GM12878 (cell line): ENCODE measurements around the gene PCDHGB5. TPM values are rescaled to one million over a fixed set of nuclear protein-coding genes. Genes with fewer than 3 reads are reported as not detected.

Experiments
- ATAC-seq: fragments of 200-7000 bp; cut with Tn5 transposase; 3 replicates; pipeline ENCODE4 v1.9.1; 2020; ENCODE audit warnings: mild to moderate bottlenecking, moderate library complexity
- BruUV-seq: library from RNA; stranded (reverse); fragments of 400-500 nt; replicated peaks from 2 replicates; lab custom pipeline; 2021; lab: Mats Ljungman, UMichigan
- CTCF ChIA-PET: fragments of 300-600 bp; sonication (Branson Sonifier 250); formaldehyde crosslinking; extraction: SDS; loops from one replicate; lab custom pipeline; 2021; ENCODE audit warnings: inconsistent platforms; lab: Yijun Ruan, JAX
- POLR2A ChIA-PET: fragments of 350-600 bp; formaldehyde crosslinking; extraction: SDS; loops from one replicate; lab custom pipeline; 2021; ENCODE audit warnings: inconsistent platforms; lab: Charles Lee
- RAD21 ChIA-PET: fragments of 300-600 bp; sonication (Branson Sonifier 250); formaldehyde crosslinking; loops from one replicate; lab custom pipeline; 2023; ENCODE audit warnings: antibody characterized with exemption; ENCODE audit not compliant: unreplicated experiment; lab: Charles Lee
- SMC1A ChIA-PET: fragments of 300-600 bp; sonication (Branson Sonifier 250); formaldehyde crosslinking; loops from one replicate; lab custom pipeline; 2023; ENCODE audit not compliant: unreplicated experiment, uncharacterized antibody; lab: Charles Lee
- DNase-seq: peaks from one replicate; pipeline ENCODE4 v3.0.0-alpha.2; 2011; ENCODE audit warnings: low read depth, low spot score
- FAIRE-seq: peaks from 3 replicates; lab custom pipeline; 2011; peaks lifted over from hg19 to GRCh38; lab: Jason Lieb, UNC
- H2AFZ ChIP-seq: 2 replicates; pipeline ENCODE4 v1.6.0; 2011; ENCODE audit warnings: low read depth, low read length, control low read depth; ENCODE audit not compliant: control insufficient read depth
- H3K27ac ChIP-seq: 2 replicates; pipeline ENCODE4 v1.5.1; 2011; ENCODE audit warnings: control low read depth; ENCODE audit not compliant: control insufficient read depth, insufficient read depth
- H3K27me3 ChIP-seq, 2 experiments: replicated peaks in 1 of 2; 2 replicates each; pipeline versions ENCODE4 v1.6.0 to v1.6.1; 2011; ENCODE audit warnings: low read length in 1 of 2; ENCODE audit not compliant: control insufficient read depth in 2 of 2, insufficient read depth in 2 of 2
- H3K36me3 ChIP-seq, 2 experiments: 2 replicates each; pipeline ENCODE4 v1.5.1; 2011; ENCODE audit warnings: low read length in 1 of 2; ENCODE audit not compliant: control insufficient read depth in 2 of 2, insufficient read depth in 2 of 2
- H3K4me1 ChIP-seq: 2 replicates; pipeline ENCODE4 v1.6.1; 2011; ENCODE audit warnings: mild to moderate bottlenecking, low read length, moderate library complexity, mixed read lengths; ENCODE audit not compliant: control insufficient read depth, insufficient read depth
- H3K4me2 ChIP-seq: 2 replicates; pipeline ENCODE4 v1.6.0; 2011; ENCODE audit warnings: control low read depth; ENCODE audit not compliant: control insufficient read depth, insufficient read depth
- H3K4me3 ChIP-seq: fragments of 200-600 bp; sonication (generic); 2 replicates; pipeline ENCODE4 v1.5.1; 2016
- H3K79me2 ChIP-seq: 2 replicates; pipeline ENCODE4 v1.6.0; 2011; ENCODE audit warnings: low read length; ENCODE audit not compliant: control insufficient read depth, insufficient read depth
- H3K9ac ChIP-seq: 2 replicates; pipeline ENCODE4 v1.8.0; 2011; ENCODE audit warnings: low read length, control low read depth, mixed read lengths; ENCODE audit not compliant: control insufficient read depth, insufficient read depth
- H3K9me3 ChIP-seq: replicated peaks from 3 replicates; pipeline ENCODE4 v1.5.1; 2011; ENCODE audit warnings: mild to moderate bottlenecking, low read length; ENCODE audit not compliant: control insufficient read depth, insufficient read depth
- H4K20me1 ChIP-seq: 2 replicates; pipeline ENCODE4 v1.6.0; 2011; ENCODE audit not compliant: control insufficient read depth, insufficient read depth
- ASH2L ChIP-seq: fragments of 300-600, 200-600 bp; sonication (generic); IDR thresholded peaks from 2 replicates; pipeline ENCODE4 v1.6.1; 2017; ENCODE audit warnings: low read depth, mild to moderate bottlenecking, borderline replicate concordance
- ESRRA ChIP-seq: IDR thresholded peaks from 2 replicates; pipeline ENCODE4 v1.6.1; 2012; ENCODE audit warnings: mild to moderate bottlenecking, low read length, improper control_type of control experiment
- IKZF2 ChIP-seq, 2 experiments: fragments of 450-650 bp; IDR thresholded peaks; 2 replicates each; pipeline ENCODE4 v1.6.1; 2017; ENCODE audit warnings: mild to moderate bottlenecking in 2 of 2, moderate library complexity in 2 of 2
- IRF4 ChIP-seq: IDR thresholded peaks from 2 replicates; pipeline ENCODE4 v1.6.1; 2011; ENCODE audit warnings: low read depth, low read length
- MYC ChIP-seq: IDR thresholded peaks from 2 replicates; pipeline ENCODE4 v1.6.1; 2011; ENCODE audit warnings: mild to moderate bottlenecking, low read length, moderate library complexity, inconsistent platforms; ENCODE audit not compliant: insufficient read depth, insufficient replicate concordance, insufficient read length, severe bottlenecking
- NR2C1 ChIP-seq: fragments of 450-650 bp; IDR thresholded peaks from 2 replicates; pipeline ENCODE4 v1.6.1; 2017; ENCODE audit warnings: antibody characterized with exemption, mild to moderate bottlenecking, moderate library complexity
- SIN3A ChIP-seq: IDR thresholded peaks from 2 replicates; pipeline ENCODE4 v1.6.1; 2012; ENCODE audit warnings: low read depth, low read length, improper control_type of control experiment
- SP1 ChIP-seq: IDR thresholded peaks from one replicate; pipeline ENCODE4 v1.6.1; 2011; ENCODE audit warnings: low read depth, low read length
- ZBTB33 ChIP-seq: fragments of 450-650 bp; IDR thresholded peaks from 2 replicates; pipeline ENCODE4 v1.6.1; 2017; ENCODE audit warnings: mild to moderate bottlenecking
- ZNF24 ChIP-seq: fragments of 450-650 bp; IDR thresholded peaks from 2 replicates; pipeline ENCODE4 v1.6.1; 2017; ENCODE audit warnings: antibody characterized with exemption, mild to moderate bottlenecking
- WGBS: methylation state at CpG from one replicate; pipeline ENCODE4 v1.1.6; 2016; ENCODE audit warnings: low lambda C conversion rate; ENCODE audit not compliant: insufficient replicate concordance, insufficient coverage; ENCODE audit errors: missing lambda C conversion rate; 5-methylcytosine and 5-hydroxymethylcytosine counted together
- in situ Hi-C: fragments of 300-500 bp; cut with MboI; formaldehyde crosslinking; loops from 9 replicates; pipeline ENCODE4 v1.14.3; 2018; ENCODE audit warnings: mixed read lengths
- intact Hi-C: fragments of 100-400 bp; cut with micrococcal nuclease; formaldehyde crosslinking; loops from one replicate; pipeline ENCODE4 v1.14.2; 2022; ENCODE audit not compliant: unreplicated experiment
- polyA plus RNA-seq, 11 experiments: library from polyadenylated mRNA; depleted of rRNA in 4 of 11; unstranded in 6 of 11; stranded (reverse) in 5 of 11; fragments of >200 nt; fragmentation: Nextera tagmentation in 4 of 11; fragmentation: Illumina TruSeq in 1 of 11; extraction: Ambion mirVana in 4 of 11; extraction: Trizol in 1 of 11; gene quantifications; 1 replicate in 1 of 11; 2 replicates in 10 of 11; pipeline versions ENCODE4 v1.2.1 to v1.2.3, GENCODE V29; 2011 to 2016; ENCODE audit warnings: inconsistent platforms in 2 of 11, missing spikeins in 2 of 11, low read depth in 1 of 11
- total RNA-seq, 4 experiments: library from RNA; depleted of rRNA in 3 of 4; stranded (reverse); fragments of >200 nt in 3 of 4; fragmentation: Illumina TruSeq in 1 of 4; extraction: Trizol in 1 of 4; gene quantifications; 2 replicates each; pipeline versions ENCODE4 v1.2.1 to v1.2.3, GENCODE V29; 2013 to 2021

PCDHGB5 gene
- total and polyA plus RNA-seq, 10 of the 15 experiments (the other 5 are each of a cell fraction or from before 2014, with no cell fraction given), result 0.02 to 2.3 (median 1.3) TPM; not detected in 1

- no TSS peak for BruUV-seq
- H3K4me2 ChIP-seq, result no peak overlapping the region
Measured at GRCh38 chr5:141360685-141361084, 37.1 kb upstream of the PCDHGB5 start.

DNA sequence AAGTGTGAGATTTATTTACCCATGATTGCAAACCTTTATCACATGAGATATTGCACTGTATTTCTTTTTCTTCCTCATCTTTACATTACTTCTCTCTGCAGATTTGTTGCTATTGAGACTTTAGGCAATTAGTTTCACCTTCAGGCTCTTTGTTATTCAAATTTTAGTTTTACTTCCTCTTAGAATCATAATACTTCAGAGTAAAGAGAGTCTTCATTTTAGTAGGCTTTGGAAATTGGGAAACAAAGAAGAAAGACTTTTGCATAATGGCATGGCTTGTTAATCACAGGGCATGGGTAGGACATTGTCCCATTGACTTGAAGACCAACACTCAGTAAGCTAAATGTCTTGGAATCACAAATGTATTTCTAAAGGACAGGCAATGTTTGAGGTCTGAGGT lies 35.0 kb upstream of the PCDHGB5 start:
- ATAC-seq (no peak), DNase-seq (no peak), FAIRE-seq (no peak)
- no peaks in the 10 kb centered on the region for H3K4me1 ChIP-seq
- in situ Hi-C loops, result no loop called here
- H3K27me3 ChIP-seq, result no peaks in the 10 kb centered on the region; a peak in 1 of 4 replicates
- BruUV-seq, result no TSS peak
- no peaks in the 10 kb centered on the region for H4K20me1 ChIP-seq
- ChIA-PET RAD21 (no interaction called here), POLR2A (no interaction called here), CTCF (no interaction called here), SMC1A (no interaction called here)
- H3K9me3 ChIP-seq, result peaks cover 15% of the 10 kb centered on the region; the same call in 2 of the 3 replicates
- TF ChIP-seq MYC (no peak), ASH2L (no peak), ESRRA (no peak), SP1 (no peak)
- no peaks in the 10 kb centered on the region for H3K36me3 ChIP-seq
- no peak overlapping the region for H3K9ac ChIP-seq
- no peaks in the 10 kb centered on the region for H3K79me2 ChIP-seq
- intact Hi-C loops, result no loop called here
- no peak overlapping the region for H3K4me2 ChIP-seq
- H3K4me3 ChIP-seq, result no peak overlapping the region
- no peak overlapping the region for H2AFZ ChIP-seq
- no peak overlapping the region for H3K27ac ChIP-seq

More at GRCh38 chr5:141360685-141361084, 37.1 kb upstream of the PCDHGB5 start:
- in situ Hi-C loops (no loop called here), intact Hi-C loops (no loop called here)
- SMC1A ChIA-PET, result no interaction called here
- RAD21 ChIA-PET, result no interaction called here
- Histone ChIP-seq H3K4me1 (no peaks in the 10 kb centered on the region), H3K9me3 (peaks cover 7% of the 10 kb centered on the region; the same call in 2 of the 3 replicates), H3K79me2 (no peaks in the 10 kb centered on the region), H3K4me3 (no peak overlapping the region), H3K9ac (no peak overlapping the region), H3K27ac (no peak overlapping the region), H2AFZ (no peak overlapping the region), H3K27me3 (no peaks in the 10 kb centered on the region), H4K20me1 (no peaks in the 10 kb centered on the region), H3K36me3 (no peaks in the 10 kb centered on the region)
- DNase-seq, result no peak
- CTCF ChIA-PET, result interaction anchor here (0.7 to 1.2 kb wide), 3 partner anchors 9 to 111 kb away, joined by 3 to 4 read pairs (median 3); partner anchors contain the start of gene PCDHGB3
- ATAC-seq, result no peak
- no peak for FAIRE-seq
- WGBS, result 82% methylated on average over 15 of the region's 15 CpGs
- no peak for TF ChIP-seq NR2C1
- no peak for TF ChIP-seq ZNF24
- TF ChIP-seq ZBTB33, result no peak
- TF ChIP-seq IRF4, result no peak
- TF ChIP-seq IKZF2 (IDR thresholded peaks at IDR 0.05), result no peak
- TF ChIP-seq SIN3A, result no peak
- POLR2A ChIA-PET, result no interaction called here
